BLaER1 (cell line): ENCODE results near the gene HDAC4.

Experiments
- H3K27ac ChIP-seq: shearing (Covaris generic); formaldehyde crosslinking; 2 replicates; pipeline ENCODE4 v1.8.1; 2022
- H3K27me3 ChIP-seq: shearing (Covaris generic); formaldehyde crosslinking; 2 replicates; pipeline ENCODE4 v1.8.1; 2022
- H3K36me3 ChIP-seq: shearing (Covaris generic); formaldehyde crosslinking; 2 replicates; pipeline ENCODE4 v1.8.1; 2022
- H3K4me1 ChIP-seq: shearing (Covaris generic); formaldehyde crosslinking; 2 replicates; pipeline ENCODE4 v1.8.1; 2022
- H3K4me2 ChIP-seq: shearing (Covaris generic); formaldehyde crosslinking; 2 replicates; pipeline ENCODE4 v1.8.1; 2022
- H3K4me3 ChIP-seq: shearing (Covaris generic); formaldehyde crosslinking; 2 replicates; pipeline ENCODE4 v1.8.1; 2022
- H3K9ac ChIP-seq: shearing (Covaris generic); formaldehyde crosslinking; 2 replicates; pipeline ENCODE4 v1.8.1; 2022
- H3K9me3 ChIP-seq: shearing (Covaris generic); formaldehyde crosslinking; 2 replicates; pipeline ENCODE4 v1.8.1; 2022
- H4K20me1 ChIP-seq: shearing (Covaris generic); formaldehyde crosslinking; 2 replicates; pipeline ENCODE4 v1.8.1; 2022
- Cebpa-rat ChIP-seq: shearing (Covaris generic); IDR thresholded peaks from 2 replicates; pipeline ENCODE4 v1.8.1; 2022

HDAC4 gene

GRCh38 chr2:239095460-239096081 lies 305.2 kb downstream of the HDAC4 start:
- no peak for TF ChIP-seq Cebpa-rat
- H3K27ac ChIP-seq, result no peak overlapping the region
- H3K27me3 ChIP-seq, result no peaks in the 10 kb centered on the region
- H3K9me3 ChIP-seq, result no peaks in the 10 kb centered on the region
- H4K20me1 ChIP-seq, result no peaks in the 10 kb centered on the region; the same call in 1 of the 2 replicates
- peaks cover 25% of the 10 kb centered on the region for H3K4me1 ChIP-seq
- H3K4me3 ChIP-seq, result no peak overlapping the region
- H3K36me3 ChIP-seq, result peaks cover 65% of the 10 kb centered on the region
- H3K9ac ChIP-seq, result no peak overlapping the region
- H3K4me2 ChIP-seq, result no peak overlapping the region

DNA sequence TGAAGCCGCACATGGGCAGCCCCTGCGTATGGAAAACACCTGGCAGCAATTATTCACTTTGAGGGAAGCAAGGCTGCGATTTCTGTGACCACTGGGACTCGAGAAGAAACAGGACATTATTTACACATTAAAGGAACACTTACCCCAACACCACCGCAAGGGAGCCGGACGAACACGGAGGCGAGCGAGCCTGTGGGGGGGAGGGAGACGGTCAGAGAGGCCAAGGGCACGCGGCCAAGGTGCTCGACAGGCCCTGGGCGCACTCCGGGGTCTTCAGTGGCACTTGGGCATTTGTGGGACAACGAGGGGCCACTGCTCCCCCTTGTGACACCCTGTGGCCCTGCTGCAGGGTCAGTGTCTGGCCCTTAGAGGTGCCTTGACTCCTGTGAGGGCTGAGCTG lies 306.0 kb downstream of the HDAC4 start:
- Histone ChIP-seq H3K27me3 (no peaks in the 10 kb centered on the region), H3K4me2 (no peak overlapping the region), H3K27ac (no peak overlapping the region), H3K4me1 (peaks cover 25% of the 10 kb centered on the region), H3K36me3 (peaks cover 61% of the 10 kb centered on the region), H4K20me1 (no peaks in the 10 kb centered on the region; the same call in 1 of the 2 replicates), H3K9me3 (no peaks in the 10 kb centered on the region), H3K9ac (no peak overlapping the region), H3K4me3 (no peak overlapping the region)
- no peak for TF ChIP-seq Cebpa-rat

GRCh38 chr2:239093952-239094351 lies 306.9 kb downstream of the HDAC4 start:
- no peak for TF ChIP-seq Cebpa-rat

DNA sequence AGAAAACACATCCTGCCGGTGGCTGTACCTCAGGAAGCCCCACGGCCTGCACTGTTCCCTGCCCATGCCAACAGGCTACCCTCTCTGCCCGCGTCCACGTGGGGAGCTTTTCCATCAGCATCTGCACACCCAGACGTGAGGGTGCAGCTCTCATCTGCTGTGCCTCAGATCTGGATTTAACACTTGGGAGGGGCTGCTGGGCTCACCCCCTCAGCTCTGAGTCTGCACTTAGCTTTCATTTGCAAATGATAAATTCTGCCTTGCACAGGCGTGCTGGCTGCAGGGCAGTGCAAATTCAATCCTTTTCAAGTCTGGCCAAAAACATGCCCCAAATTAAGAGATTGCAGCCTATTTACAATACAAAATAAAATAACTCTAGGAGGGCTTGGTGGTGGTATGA lies 307.3 kb downstream of the HDAC4 start:
- no peaks in the 10 kb centered on the region; the same call in 1 of the 2 replicates for H4K20me1 ChIP-seq
- peaks cover 25% of the 10 kb centered on the region for H3K4me1 ChIP-seq
- H3K27ac ChIP-seq, result no peak overlapping the region
- H3K9ac ChIP-seq, result no peak overlapping the region
- H3K4me3 ChIP-seq, result no peak overlapping the region
- no peak for TF ChIP-seq Cebpa-rat
- peaks cover 56% of the 10 kb centered on the region for H3K36me3 ChIP-seq
- no peaks in the 10 kb centered on the region for H3K9me3 ChIP-seq
- H3K4me2 ChIP-seq, result peak overlapping the region; percentile 59
- H3K27me3 ChIP-seq, result no peaks in the 10 kb centered on the region

More at GRCh38 chr2:239093952-239094351, 306.9 kb downstream of the HDAC4 start:
- peaks cover 25% of the 10 kb centered on the region for H3K4me1 ChIP-seq
- no peaks in the 10 kb centered on the region for H3K27me3 ChIP-seq
- no peak overlapping the region for H3K4me2 ChIP-seq
- peaks cover 54% of the 10 kb centered on the region for H3K36me3 ChIP-seq
- no peak overlapping the region for H3K27ac ChIP-seq
- no peak overlapping the region for H3K9ac ChIP-seq
- no peaks in the 10 kb centered on the region for H3K9me3 ChIP-seq
- no peaks in the 10 kb centered on the region; the same call in 1 of the 2 replicates for H4K20me1 ChIP-seq
- H3K4me3 ChIP-seq, result no peak overlapping the region

GRCh38 chr2:239092571-239093294 lies 308.1 kb downstream of the HDAC4 start:
- Histone ChIP-seq H3K4me1 (peaks cover 25% of the 10 kb centered on the region), H3K9me3 (no peaks in the 10 kb centered on the region), H3K36me3 (peaks cover 58% of the 10 kb centered on the region), H4K20me1 (no peaks in the 10 kb centered on the region; the same call in 1 of the 2 replicates), H3K9ac (no peak overlapping the region; the same call in 1 of the 2 replicates), H3K27ac (peak overlapping the region; percentile 27; the same call in 1 of the 2 replicates), H3K4me3 (no peak overlapping the region), H3K27me3 (no peaks in the 10 kb centered on the region), H3K4me2 (peak overlapping the region; percentile 59)
- TF ChIP-seq Cebpa-rat, result no peak

DNA sequence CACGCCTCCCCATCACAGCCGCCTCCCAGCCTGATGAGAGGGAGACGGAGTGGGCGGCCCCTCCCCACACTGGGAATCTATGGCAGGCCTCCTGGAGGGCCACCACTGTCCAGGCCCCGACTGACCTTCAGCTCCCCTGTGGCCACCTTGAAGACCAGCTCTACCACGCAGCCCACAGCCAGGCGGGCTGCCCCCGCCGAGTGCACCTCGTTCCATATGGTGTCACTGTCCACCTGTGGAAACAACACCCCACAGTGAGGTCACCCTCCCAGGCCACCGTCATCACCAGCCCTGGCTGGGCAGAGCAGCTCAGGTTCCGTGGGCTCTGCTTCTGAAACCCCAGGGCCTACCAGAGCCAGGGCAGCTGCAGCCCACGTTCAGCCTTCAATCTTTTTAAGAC lies 310.9 kb downstream of the HDAC4 start:
- no peak overlapping the region for H3K9ac ChIP-seq

DNA sequence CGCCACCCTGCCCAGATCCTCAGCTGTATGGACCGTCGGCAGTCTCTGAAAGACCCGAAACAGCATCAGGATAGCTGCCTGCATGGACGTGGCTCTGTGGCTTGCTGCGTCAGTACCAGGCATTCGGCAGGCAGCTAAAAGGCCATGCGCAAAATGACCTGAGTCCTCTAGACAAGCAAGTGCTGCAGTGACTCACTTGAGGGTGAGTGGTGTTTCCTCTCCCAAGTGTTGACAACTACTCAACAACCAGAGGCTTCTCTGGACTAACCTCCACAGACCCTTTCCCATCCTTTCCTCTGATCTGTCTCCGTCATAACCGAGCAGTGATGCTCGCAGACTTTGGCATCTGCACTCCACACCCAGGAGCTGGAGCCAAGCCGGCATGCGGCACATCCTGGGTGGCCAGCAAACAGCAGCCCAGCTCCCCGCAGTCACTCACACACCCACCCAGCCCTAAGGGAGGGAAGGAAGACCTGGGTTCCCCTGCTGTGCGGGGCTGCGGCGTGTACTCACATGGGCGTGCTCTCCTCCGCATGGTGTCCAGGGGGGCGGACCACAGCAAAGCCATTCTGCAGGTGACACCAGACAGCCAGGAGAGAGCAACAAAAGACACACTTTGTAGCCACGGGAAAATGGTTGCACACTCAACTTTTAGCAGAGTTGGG lies 313.6 kb downstream of the HDAC4 start:
- H3K9ac ChIP-seq, result no peak overlapping the region
- H3K27ac ChIP-seq, result no peak overlapping the region
- H3K4me1 ChIP-seq, result peaks cover 12% of the 10 kb centered on the region
- no peak overlapping the region for H3K4me2 ChIP-seq
- H3K4me3 ChIP-seq, result no peak overlapping the region
- H4K20me1 ChIP-seq, result no peaks in the 10 kb centered on the region
- H3K9me3 ChIP-seq, result no peaks in the 10 kb centered on the region
- no peak for TF ChIP-seq Cebpa-rat
- H3K36me3 ChIP-seq, result peaks cover 58% of the 10 kb centered on the region
- H3K27me3 ChIP-seq, result no peaks in the 10 kb centered on the region

More for the DNA sequence above, 310.9 kb downstream of the HDAC4 start:
- H3K9me3 ChIP-seq, result no peaks in the 10 kb centered on the region
- H3K4me2 ChIP-seq, result no peak overlapping the region
- H3K27me3 ChIP-seq, result no peaks in the 10 kb centered on the region
- H3K4me3 ChIP-seq, result no peak overlapping the region
- H3K27ac ChIP-seq, result no peak overlapping the region
- no peaks in the 10 kb centered on the region; the same call in 1 of the 2 replicates for H4K20me1 ChIP-seq
- no peak for TF ChIP-seq Cebpa-rat
- peaks cover 25% of the 10 kb centered on the region for H3K4me1 ChIP-seq
- H3K36me3 ChIP-seq, result peaks cover 52% of the 10 kb centered on the region

- Histone ChIP-seq H3K36me3 (peaks cover 65% of the 10 kb centered on the region), H3K9ac (no peak overlapping the region)
Observed at GRCh38 chr2:239086325-239087020, 314.3 kb downstream of the HDAC4 start.

DNA sequence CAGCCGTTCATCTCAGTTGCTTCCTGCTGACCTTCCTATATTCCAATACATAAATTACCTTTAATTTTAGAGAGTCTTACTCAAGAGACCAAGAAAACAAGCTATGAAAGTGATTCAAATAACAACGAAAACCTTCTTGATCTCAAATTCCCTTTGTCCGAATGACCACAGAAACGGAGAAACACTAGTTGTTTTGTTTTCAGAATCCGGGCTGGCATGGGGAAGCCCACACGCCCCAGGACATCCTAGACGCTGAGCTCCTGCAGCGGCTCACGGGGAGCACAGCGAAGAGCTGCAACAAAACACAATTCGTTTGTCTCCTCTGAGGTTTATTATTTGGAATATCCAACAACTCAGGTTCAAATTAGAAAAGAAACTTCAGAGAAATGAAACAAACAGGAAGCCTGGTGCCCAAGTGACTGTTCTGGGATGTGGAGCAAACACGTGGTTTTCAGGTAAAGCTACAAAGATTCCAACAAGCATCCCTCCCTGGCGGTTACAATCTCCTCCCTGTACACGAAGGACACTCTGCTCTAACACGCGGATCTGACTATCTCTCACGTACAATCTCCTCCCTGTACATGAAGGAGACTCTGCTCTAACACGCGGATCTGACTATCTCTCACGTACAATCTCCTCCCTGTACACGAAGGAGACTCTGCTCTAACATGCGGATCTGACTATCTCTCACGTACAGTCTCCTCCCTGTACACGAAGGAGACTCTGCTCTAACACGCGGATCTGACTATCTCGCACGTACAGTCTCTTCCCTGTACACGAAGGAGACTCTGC lies 315.4 kb downstream of the HDAC4 start:
- Histone ChIP-seq H3K4me3 (no peak overlapping the region), H4K20me1 (no peaks in the 10 kb centered on the region), H3K36me3 (peaks cover 70% of the 10 kb centered on the region), H3K4me2 (no peak overlapping the region), H3K9ac (no peak overlapping the region), H3K4me1 (no peaks in the 10 kb centered on the region), H3K9me3 (no peaks in the 10 kb centered on the region), H3K27ac (no peak overlapping the region), H3K27me3 (no peaks in the 10 kb centered on the region)
- TF ChIP-seq Cebpa-rat, result no peak

More at GRCh38 chr2:239086325-239087020, 314.3 kb downstream of the HDAC4 start:
- Histone ChIP-seq H3K27ac (no peak overlapping the region), H4K20me1 (no peaks in the 10 kb centered on the region), H3K4me1 (peaks cover 5% of the 10 kb centered on the region; the same call in 1 of the 2 replicates), H3K27me3 (no peaks in the 10 kb centered on the region), H3K9me3 (no peaks in the 10 kb centered on the region), H3K4me3 (no peak overlapping the region), H3K4me2 (no peak overlapping the region)
- no peak for TF ChIP-seq Cebpa-rat
